Endometrial microvascular endothelial cells (primary cell): Measurements from ENCODE around the gene PDE7B. TPM values are rescaled to one million over a fixed set of nuclear protein-coding genes. Genes with fewer than 3 reads are reported as not detected.

Experiments used
- in situ Hi-C: cut with HindIII; loops from 2 replicates; pipeline ENCODE4 v1.10.0; 2017; ENCODE audit warnings: low sequenced_read_pairs, low pct_unique_long_range_greater_than_20kb; ENCODE audit errors: inconsistent ontology term
- total RNA-seq: library from RNA; depleted of rRNA; stranded (reverse); fragments of >200 nt; gene quantifications from one replicate; pipeline ENCODE4 v1.2.3, GENCODE V29; 2015; ENCODE audit errors: inconsistent ontology term

Gene PDE7B
- total RNA-seq, 1 donor from 2014 or later: 17.9 TPM

DNA sequence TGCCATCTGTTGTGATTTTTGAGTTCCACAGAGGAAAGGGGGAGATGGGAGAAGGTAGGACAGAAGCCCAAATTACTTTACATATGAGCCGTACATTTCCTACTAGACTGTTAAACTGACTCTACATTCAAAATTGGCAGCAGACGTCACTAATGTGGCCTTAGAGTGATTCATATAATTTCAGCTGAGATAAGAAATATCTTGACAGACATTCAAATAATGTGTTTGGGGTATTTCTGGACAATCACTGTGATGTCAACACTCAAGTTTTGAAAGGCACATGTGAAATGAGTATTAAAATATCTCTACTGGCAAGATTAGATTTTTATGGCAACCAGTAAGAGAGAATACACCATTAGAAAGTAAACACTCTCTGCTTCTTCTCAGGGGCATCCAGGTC lies 294.6 kb downstream of the PDE7B start:
- in situ Hi-C loops: no loop called here

DNA sequence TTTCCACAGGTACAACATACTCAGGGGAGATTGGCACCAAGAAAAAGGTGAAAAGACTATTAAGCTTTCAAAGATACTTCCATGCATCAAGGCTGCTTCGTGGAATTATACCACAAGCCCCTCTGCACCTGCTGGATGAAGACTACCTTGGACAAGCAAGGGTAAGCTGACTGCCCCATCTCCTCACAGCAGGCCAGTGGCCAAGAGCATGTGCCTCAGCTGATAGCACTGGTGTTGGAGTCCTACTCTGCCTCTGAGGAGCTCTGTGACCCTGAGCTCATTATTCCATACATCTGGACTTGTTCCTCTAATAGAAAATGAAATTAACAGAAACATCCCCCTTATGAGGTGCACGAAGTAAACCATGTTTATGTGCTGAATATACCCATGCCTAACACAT lies 295.8 kb downstream of the PDE7B start:
- in situ Hi-C loops: no loop called here

GRCh38 chr6:136148051-136148450 lies 296.6 kb downstream of the PDE7B start:
- in situ Hi-C loops: no loop called here

DNA sequence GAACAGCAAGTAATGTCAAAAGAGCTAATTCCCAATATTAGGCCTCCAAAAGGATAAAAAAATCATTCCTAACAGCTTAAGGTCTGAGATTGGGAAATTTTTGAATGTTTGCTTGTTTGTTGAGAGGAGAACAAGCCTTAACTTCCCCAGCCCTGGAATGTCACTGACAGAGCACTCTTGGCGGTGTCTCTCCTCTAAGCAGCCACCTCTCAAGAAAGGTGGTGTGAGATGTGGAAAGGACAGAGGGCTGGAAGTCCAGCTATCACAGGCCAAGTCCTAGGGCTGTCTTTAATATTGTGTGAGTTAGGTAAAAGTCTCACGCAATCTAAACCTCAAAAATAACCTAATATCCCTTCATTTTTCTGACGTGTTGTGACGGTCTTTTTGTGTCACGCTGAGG lies 297.0 kb downstream of the PDE7B start:
- in situ Hi-C loops: no loop called here

- in situ Hi-C loops: no loop called here
Observed at GRCh38 chr6:136149311-136149710, 297.8 kb downstream of the PDE7B start.

DNA sequence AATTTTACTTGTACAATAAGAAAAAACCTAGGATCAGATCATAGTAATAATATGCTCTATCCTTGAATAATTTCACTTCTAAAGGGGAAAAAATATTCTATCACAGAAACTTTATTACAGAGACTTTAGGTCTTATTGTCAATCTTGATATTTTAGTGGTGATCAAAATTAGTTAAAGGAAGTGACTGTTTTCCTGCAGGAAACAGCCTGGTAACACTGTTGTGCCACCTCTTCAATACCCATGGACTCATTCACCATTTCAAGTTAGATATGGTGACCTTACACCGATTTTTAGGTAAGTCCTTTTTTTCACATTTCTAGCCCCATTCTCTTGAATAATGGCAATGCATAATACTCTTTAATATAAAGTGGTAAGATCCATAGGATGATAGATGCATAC lies 299.5 kb downstream of the PDE7B start:
- in situ Hi-C loops: no loop called here

- in situ Hi-C loops: no loop called here
Observed at GRCh38 chr6:136153707-136154375, 302.3 kb downstream of the PDE7B start.

GRCh38 chr6:136155191-136155590 lies 303.7 kb downstream of the PDE7B start:
- in situ Hi-C loops: no loop called here

DNA sequence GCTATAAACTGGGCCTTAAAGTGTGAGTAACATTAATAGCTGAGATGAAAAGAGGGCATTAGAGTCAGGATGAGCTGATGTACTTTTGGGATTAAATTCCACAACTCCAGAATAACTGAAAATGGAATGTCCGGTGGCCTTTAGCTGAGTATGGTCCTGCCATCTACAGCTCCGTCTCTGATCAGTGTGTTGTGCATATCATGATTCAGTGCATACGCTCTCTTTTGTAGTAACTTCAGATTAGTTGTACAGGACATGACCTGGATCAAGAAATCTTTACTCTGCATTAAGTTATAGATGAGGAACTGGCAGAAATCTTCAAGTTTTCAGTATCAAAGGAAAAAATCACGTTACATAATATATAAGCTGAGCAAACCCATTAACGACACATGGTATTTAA lies 306.2 kb downstream of the PDE7B start:
- in situ Hi-C loops: no loop called here

GRCh38 chr6:136158387-136158821 lies 306.9 kb downstream of the PDE7B start:
- in situ Hi-C loops: no loop called here

DNA sequence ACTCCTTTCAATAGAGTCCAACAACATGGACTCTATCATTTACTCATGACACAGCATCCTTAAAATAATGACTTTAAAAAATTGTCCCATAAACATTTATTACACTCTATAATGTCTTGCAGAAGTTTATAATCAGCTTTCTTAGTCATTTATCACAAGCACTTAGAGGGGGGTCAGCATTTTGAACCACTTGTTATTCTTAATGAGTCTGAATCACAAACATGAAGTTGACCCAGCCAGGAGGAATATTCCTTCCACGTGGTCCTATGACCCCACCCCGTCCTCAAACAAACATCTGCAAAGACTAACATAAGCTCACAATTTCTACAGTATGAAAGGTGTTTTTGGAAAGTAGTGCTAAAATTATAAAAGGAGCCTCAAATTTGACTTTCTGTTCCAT lies 307.5 kb downstream of the PDE7B start:
- in situ Hi-C loops: no loop called here

DNA sequence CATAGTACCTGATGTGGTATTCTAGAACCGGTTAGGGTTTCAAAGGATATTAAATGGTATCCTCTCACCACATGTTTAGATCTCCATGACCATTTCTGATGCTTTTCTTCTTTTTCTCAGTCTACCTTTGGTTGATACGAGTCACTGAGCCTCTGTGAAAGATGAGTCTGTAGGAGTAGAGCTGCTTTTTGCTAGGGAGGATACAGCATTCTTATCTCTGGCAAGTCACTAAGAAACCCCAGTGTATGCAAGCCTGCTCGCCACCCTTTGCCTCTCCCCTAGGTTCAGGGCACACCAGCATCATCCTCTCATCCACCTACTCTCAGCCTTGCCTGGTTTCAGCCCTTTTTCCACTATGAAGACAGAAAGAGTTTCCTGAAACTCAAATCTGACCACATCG lies 308.7 kb downstream of the PDE7B start:
- in situ Hi-C loops: no loop called here

- in situ Hi-C loops: no loop called here
Observed at GRCh38 chr6:136161950-136162349, 310.4 kb downstream of the PDE7B start.

GRCh38 chr6:136163260-136163659 lies 311.8 kb downstream of the PDE7B start:
- in situ Hi-C loops: no loop called here

DNA sequence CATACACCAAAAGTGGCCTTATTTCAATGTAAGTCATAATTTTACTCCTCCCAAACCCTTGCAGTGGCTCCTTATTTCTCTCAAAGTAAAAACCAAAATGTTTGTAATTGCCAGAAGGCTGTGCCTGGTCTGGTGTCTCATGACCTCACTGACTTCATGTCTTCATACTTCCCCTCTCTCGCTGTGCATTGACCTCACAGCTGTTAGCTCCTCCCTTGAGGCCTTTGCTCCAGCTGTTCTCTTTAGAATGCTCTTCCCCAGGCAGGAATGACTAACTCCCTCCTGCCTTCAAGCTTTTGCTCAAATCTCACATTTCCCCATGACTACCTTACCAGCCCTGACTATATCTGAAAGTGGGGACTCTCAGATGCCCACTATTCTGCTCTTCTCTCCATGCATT lies 315.3 kb downstream of the PDE7B start:
- in situ Hi-C loops: no loop called here

DNA sequence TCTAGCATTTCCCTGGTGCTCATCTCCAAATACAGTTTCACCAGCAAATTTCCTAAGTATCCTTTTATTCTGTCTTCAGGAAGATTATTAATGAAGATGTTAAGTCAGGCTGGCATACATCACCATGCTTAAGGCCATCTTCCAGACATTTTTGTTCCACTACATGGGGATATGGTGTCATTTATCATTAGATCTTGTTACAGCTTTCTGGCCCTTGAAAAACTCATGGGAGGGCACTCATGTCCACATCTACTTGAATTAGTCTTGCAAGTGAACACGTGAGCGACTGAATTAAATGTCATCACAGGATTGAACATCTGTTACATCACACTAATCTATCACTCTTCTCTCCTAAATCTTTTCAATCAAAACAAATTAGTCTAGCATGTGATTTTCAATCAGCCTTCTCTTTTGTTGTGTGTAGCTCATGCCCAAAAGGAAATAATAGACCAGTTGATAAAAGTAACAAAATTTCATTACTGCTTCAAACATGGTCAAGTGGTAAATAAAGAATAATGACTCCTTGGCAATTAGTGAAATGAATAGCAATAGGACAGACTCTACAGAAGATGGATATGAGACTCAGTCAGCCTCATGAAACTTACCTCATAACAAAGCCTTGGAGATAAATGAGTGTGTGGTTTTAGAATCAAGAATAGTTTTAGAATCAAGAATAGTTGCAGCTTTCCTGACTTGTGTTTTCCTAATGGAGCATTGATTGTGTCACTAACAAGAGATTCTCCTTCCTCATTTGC lies 318.1 kb downstream of the PDE7B start:
- in situ Hi-C loops: no loop called here

DNA sequence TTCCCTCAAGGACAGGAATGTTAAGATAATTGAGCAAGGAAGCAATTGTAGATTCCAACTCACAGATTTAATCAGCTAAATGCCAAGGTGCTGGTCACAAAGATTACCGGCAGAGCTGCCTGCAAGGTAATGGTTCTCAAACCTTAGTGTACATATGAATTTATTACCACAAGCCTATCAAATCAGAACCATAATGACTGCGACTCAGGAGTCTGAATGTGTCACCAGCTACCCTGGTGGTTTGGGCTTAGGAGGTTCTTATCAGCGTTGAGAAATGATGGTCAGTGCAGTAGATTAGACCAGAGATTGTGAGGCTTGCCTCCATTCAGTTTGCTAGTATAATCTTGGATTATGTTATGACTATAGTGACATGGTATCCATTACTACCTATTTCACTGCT lies 319.7 kb downstream of the PDE7B start:
- in situ Hi-C loops: no loop called here

DNA sequence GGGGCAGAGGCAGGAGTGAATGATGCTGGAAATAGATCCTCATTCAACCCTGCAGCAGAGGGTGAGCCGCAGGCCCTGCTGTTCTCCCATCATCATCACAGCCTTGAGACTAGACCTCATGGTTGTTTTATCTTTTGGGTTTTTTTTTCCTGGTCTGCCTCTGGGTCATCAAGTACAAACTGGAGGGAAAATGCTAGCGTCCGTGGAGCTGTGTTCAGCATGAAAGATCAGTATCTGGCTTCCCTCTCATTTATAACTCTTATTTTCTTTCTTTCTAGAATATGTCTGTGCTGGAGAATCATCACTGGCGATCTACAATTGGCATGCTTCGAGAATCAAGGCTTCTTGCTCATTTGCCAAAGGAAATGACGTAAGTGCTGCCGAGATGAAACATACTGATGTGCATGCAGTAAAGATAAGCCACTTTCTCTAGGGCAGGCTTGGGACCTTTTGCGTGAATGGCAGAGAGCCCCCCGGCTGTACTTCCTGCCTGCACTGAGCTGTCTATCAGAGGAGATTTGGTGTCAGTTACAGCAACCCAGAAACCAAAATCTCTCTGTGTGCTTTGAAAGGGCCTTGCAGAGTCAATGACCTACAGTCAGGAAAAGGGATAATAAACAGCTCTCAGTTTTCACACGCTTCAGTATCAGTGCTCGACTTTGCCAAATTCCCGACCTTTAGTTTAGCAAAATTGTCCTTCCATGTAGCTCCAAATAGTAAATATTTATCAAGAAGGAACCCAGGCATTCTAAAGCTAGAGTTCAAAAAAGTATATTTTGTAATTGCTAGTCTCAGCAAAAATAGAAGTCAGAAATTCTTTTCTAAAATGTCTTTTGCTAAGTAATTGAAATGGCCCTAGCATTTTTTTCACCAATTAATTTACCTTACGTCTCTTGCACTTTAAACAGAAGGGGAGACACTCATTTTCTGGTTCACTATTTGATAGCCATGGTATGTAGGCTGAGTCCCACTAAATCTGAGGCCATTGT lies 322.3 kb downstream of the PDE7B start:
- in situ Hi-C loops: no loop called here

- in situ Hi-C loops: no loop called here
Observed at GRCh38 chr6:136174510-136174909, 323.0 kb downstream of the PDE7B start.
